Measurements from ENCODE around the gene OSGIN1. TPM values are rescaled to one million over a fixed set of nuclear protein-coding genes. Genes with fewer than 3 reads are reported as not detected.
"Not testable (repeated sequence)": the region's sequence is repeated elsewhere in the genome, so short reads cannot be mapped to it uniquely, and the experiment has no call there.

Gene OSGIN1
- total RNA-seq, 1 donor from 2014 or later, result 1.6 TPM

DNA sequence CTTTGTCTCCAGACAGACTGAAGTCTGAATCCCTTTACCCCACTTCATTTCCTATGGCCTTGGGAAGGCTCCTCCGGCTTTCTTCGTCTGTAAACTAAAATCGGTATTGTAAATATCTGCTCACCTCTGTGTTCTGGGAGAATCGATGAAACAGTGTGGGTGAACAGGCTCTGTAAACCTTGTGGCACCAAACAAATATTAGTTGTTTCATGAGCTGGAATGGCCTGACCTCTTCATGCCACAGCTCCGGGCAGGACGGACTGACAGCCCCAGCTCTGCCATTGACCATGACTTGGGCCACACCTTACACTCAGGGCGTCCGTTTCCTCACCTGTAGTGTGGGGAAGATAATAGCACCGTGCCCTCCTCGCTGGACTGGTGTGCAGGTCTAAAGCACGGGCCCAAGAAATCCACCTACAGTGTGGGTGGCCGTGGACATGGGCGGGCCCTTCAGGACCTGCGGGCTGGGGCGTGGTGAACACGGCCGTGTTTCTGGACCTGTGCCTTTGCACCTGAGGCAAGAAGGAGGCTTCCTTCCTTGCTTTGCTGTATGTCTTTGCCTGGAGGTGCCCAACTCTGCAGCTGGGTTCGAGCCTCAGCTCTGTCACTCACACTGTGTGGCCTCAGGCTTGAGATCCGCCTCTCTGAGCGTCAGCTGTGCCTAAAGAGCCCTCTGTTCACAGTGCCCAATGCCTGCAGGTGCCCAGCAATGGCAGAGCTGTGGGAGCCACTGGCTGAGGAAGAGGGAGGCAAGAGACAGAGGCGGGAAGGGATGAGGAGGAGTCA is 6.1 kb upstream of the OSGIN1 start:
- ATAC-seq (ENCODE audit: low read depth), result no peak
- no peaks in the 10 kb centered on the region for H3K9me3 Mint-ChIP-seq
- H3K36me3 Mint-ChIP-seq (ENCODE audit: low read depth), result no peaks in the 10 kb centered on the region
- intact Hi-C loops (cut with micrococcal nuclease), result no loop called here
- H3K27me3 Mint-ChIP-seq, result no peaks in the 10 kb centered on the region
- ChIA-PET POLR2A (interaction anchor here (1.0 kb wide), 1 partner anchor 130 kb away, joined by 3 read pairs; no protein-coding TSS in a partner anchor), CTCF (no interaction called here)
- no peak overlapping the region for H3K4me3 Mint-ChIP-seq
- TF ChIP-seq, protein P1, sequence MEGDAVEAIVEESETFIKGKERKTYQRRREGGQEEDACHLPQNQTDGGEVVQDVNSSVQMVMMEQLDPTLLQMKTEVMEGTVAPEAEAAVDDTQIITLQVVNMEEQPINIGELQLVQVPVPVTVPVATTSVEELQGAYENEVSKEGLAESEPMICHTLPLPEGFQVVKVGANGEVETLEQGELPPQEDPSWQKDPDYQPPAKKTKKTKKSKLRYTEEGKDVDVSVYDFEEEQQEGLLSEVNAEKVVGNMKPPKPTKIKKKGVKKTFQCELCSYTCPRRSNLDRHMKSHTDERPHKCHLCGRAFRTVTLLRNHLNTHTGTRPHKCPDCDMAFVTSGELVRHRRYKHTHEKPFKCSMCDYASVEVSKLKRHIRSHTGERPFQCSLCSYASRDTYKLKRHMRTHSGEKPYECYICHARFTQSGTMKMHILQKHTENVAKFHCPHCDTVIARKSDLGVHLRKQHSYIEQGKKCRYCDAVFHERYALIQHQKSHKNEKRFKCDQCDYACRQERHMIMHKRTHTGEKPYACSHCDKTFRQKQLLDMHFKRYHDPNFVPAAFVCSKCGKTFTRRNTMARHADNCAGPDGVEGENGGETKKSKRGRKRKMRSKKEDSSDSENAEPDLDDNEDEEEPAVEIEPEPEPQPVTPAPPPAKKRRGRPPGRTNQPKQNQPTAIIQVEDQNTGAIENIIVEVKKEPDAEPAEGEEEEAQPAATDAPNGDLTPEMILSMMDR (IDR thresholded peaks at IDR 0.05), result no peak
- DNase-seq, result no peak
- H3K27ac Mint-ChIP-seq, result no peak overlapping the region
- no peaks in the 10 kb centered on the region for H3K4me1 Mint-ChIP-seq

DNA sequence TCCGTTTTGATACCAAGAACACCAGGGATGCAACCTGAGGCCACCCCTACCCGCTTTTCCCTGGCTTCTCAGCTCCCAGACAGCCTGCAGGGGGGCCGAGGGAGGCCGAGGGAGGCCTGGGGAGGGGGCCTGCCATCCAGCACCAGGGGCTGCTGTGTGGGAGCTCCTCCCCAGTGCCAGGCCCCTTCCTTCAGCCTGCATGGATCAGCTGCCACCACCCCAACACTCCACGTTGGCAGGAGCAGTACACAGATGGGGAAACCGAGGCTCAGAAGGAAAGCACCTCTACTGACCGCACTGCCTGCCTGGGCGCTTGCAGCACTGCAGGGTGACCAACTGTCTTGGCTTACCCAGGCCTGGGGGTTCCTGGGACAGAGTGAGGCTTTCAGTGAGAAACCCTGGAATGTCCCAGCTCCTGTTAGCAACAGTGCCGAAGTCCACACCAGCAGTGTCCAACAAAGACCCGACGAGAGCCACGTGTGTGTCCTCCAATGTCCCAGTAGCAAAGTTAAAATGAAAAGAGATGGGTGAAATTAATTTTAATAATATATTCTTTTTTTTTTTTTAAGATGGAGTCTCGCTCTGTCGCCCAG is 5.3 kb upstream of the OSGIN1 start:
- DNase-seq (no peak), ATAC-seq (ENCODE audit: low read depth) (no peak)
- Mint-ChIP-seq H3K27me3 (no peaks in the 10 kb centered on the region), H3K4me1 (no peaks in the 10 kb centered on the region), H3K27ac (no peak overlapping the region), H3K36me3 (ENCODE audit: low read depth) (no peaks in the 10 kb centered on the region), H3K9me3 (no peaks in the 10 kb centered on the region), H3K4me3 (no peak overlapping the region)
- POLR2A ChIA-PET, result interaction anchor here (1.0 kb wide), 1 partner anchor 130 kb away, joined by 3 read pairs; no protein-coding TSS in a partner anchor
- CTCF ChIA-PET, result no interaction called here
- TF ChIP-seq, protein P1 (IDR thresholded peaks at IDR 0.05), result no peak
- intact Hi-C loops (cut with micrococcal nuclease), result no loop called here

DNA sequence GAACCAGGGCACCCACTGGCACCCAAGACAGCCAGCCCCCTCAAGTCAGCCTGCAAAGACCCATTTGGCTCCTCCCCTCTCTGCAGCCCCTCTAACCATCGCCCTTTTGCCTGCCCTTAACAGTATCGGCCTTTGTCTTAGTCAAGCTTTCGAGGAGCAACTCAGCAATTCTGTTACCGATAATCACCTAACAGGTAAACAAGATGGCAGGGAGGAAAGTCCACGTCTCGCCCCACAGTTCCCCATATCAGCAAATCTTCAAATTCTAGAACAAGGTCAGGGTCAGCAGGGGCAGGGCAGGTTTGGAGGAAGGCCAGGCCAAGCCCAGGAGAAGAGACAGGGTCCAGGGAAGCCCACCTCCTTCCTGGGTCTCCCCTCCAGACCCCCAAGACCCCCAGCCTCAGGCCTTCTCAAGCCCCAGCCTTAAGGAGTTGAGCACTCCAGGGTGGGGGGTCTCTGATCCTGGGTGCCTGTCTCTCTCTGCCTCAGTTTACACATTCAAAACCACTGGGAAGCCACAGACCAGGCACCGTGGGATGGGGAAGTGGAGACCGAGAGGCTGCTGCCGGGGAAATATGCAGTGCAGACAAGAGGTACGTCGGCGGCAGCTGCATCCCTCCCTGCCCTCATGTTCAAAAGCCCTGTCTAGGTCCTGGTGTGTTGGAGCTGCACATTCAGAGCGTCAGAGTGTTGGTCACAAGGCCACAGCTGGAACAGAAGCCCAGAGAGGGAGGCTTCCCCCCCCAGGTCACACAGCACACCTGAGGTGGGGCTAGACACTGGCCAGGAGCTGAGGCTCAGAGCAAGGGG is 3.9 kb upstream of the OSGIN1 start:
- ChIA-PET POLR2A (no interaction called here), CTCF (no interaction called here)
- H3K27ac Mint-ChIP-seq, result no peak overlapping the region
- no peaks in the 10 kb centered on the region for H3K9me3 Mint-ChIP-seq
- no peak overlapping the region for H3K4me3 Mint-ChIP-seq
- DNase-seq (no peak), ATAC-seq (ENCODE audit: low read depth) (no peak)
- TF ChIP-seq, protein P1 (IDR thresholded peaks at IDR 0.05), result no peak
- H3K27me3 Mint-ChIP-seq, result peaks cover 3% of the 10 kb centered on the region
- peaks cover 8% of the 10 kb centered on the region for H3K4me1 Mint-ChIP-seq
- intact Hi-C loops (cut with micrococcal nuclease), result no loop called here
- no peaks in the 10 kb centered on the region for H3K36me3 Mint-ChIP-seq (ENCODE audit: low read depth)

GRCh38 chr16:83949724-83950001 is 3.4 kb upstream of the OSGIN1 start:
- POLR2A ChIA-PET, result no interaction called here
- CTCF ChIA-PET, result no interaction called here
- TF ChIP-seq, protein P1 (IDR thresholded peaks at IDR 0.05), result no peak
- Mint-ChIP-seq H3K27ac (no peak overlapping the region), H3K9me3 (no peaks in the 10 kb centered on the region), H3K27me3 (peaks cover 8% of the 10 kb centered on the region), H3K4me3 (no peak overlapping the region), H3K36me3 (ENCODE audit: low read depth) (no peaks in the 10 kb centered on the region), H3K4me1 (peaks cover 8% of the 10 kb centered on the region)
- DNase-seq (no peak), ATAC-seq (ENCODE audit: low read depth) (no peak)
- intact Hi-C loops (cut with micrococcal nuclease), result no loop called here

- H3K4me1 Mint-ChIP-seq; H3K36me3 Mint-ChIP-seq (ENCODE audit: low read depth); intact Hi-C loops (cut with micrococcal nuclease); H3K9me3 Mint-ChIP-seq; ATAC-seq (ENCODE audit: low read depth); CTCF ChIA-PET; H3K4me3 Mint-ChIP-seq; DNase-seq; H3K27ac Mint-ChIP-seq; POLR2A ChIA-PET: not testable (repeated sequence)
- H3K27me3 Mint-ChIP-seq, result peaks cover 17% of the 10 kb centered on the region
Observed at GRCh38 chr16:83950862-83951399, 2.1 kb upstream of the OSGIN1 start.
